GM12873 (cell line): Measurements from ENCODE around the gene BEND6.
A peak's percentile ranks its signal among the peaks of the same experiment; 100 is the strongest.

ENCODE experiments used
- CTCF ChIP-seq: IDR thresholded peaks from 2 replicates; pipeline ENCODE4 v1.5.1; 2012; ENCODE audit warnings: low read depth, mild to moderate bottlenecking, moderate library complexity, low read length, control low read depth; ENCODE audit not compliant: insufficient read depth; ENCODE audit errors: missing control alignments

BEND6 gene

GRCh38 chr6:56984361-56984760 lies 29.5 kb downstream of the BEND6 start:
- TF ChIP-seq CTCF = no peak

DNA sequence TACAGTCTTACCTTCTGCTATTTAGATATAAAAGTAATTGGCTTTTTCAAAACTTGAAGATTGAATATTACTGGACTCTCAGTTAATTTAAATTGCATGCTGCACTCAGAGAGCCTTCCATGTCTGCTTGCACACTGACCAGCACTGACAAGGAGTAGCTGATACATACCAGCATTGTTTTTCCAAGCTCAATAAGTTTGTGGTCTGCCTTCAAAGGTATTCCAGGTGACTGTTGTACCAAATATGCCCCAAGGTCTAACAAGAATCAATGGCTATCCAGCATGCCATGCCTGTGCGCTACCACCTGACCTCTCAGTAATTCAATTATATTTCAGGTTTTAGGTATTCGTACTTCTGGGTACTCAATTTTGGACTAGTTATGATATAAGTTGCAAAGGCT lies 30.0 kb downstream of the BEND6 start:
- no peak for TF ChIP-seq CTCF

GRCh38 chr6:56986611-56987010 lies 31.7 kb downstream of the BEND6 start:
- TF ChIP-seq CTCF = no peak

GRCh38 chr6:56988145-56988544 lies 33.2 kb downstream of the BEND6 start:
- TF ChIP-seq CTCF = no peak

DNA sequence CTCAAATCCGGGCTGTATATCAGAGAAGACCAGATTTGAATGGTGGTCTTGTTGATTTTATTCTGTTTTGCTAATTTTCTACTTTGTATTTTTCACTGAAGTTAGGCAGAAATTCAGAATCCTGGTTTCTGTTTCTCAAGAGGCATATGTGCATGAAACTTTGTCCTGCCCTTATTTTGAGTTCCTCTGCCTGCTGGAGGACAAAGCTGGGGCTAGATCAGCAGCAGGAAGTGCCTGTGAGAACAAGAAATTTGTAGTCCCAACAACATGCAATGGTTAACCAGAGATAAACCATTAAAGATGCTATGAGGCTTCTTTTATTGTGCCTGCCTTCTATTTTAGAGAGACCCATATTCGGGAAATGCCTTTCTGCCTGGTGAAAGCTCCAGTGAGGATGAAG lies 37.1 kb downstream of the BEND6 start:
- TF ChIP-seq CTCF = no peak

DNA sequence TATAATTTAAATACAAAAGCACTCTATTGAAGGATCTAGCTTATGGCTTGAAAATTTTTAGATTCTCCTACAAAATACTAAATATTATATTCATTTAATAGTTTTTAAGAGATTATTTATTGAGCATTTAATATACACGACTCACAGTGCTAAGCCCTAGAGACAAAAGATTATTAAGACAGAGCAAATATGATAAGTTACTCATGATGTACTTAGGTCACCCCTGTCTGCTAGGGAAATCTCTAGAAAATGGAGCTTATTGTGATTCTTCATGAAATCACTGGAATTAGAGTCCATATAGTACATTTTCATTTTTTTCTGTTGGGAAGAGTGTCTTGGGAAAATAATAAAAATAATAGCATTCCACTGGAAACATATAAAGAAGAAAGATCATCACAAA lies 37.8 kb downstream of the BEND6 start:
- TF ChIP-seq CTCF = no peak

DNA sequence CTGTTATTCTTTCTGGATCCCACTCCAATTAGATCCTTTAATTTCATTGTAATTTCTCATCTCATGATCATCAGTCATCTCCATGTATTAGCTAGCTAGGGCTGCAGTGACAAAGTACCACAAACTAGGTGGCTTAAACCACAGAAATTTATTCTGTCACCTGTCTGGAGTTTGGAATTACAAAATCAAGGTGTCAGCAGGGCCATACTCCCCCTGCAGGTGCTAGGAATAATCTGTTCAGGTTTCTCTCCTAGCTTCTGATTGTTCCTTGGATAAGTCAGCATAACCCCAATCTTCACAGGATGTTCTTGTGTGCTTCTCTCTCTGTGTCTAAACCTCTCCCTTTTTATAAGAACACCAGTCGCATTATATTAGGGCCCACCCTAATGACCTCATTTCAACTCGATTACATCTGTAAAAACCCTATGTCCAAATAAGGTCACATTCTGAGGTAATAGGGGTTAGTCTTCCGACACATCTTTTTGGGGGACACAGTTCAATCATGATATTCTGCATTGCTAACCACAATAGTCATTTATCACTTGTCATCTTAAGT lies 40.5 kb downstream of the BEND6 start:
- TF ChIP-seq CTCF = peak; percentile 29
